Vagina (tissue), 2 donors: ENCODE results near the gene NYAP2. TPM values are rescaled to one million over a fixed set of nuclear protein-coding genes. Genes with fewer than 3 reads are reported as not detected.

Experiments
- DNase-seq, 2 donors: peaks; one replicate each; pipeline ENCODE4 v3.0.0-alpha.2; 2017; ENCODE audit errors: extremely low spot score in 2 of 2
- H3K27ac ChIP-seq: fragments of 200-600 bp; sonication (generic); one replicate; pipeline ENCODE4 v1.5.1; 2019
- H3K27me3 ChIP-seq: fragments of 200-600 bp; sonication (generic); one replicate; pipeline ENCODE4 v1.5.1; 2019
- H3K36me3 ChIP-seq, 2 donors: fragments of 200-600 bp; sonication (generic); one replicate each; pipeline ENCODE4 v1.5.1; 2017 to 2019
- H3K4me1 ChIP-seq: fragments of 200-600 bp; sonication (generic); one replicate; pipeline ENCODE4 v1.5.1; 2019
- H3K4me3 ChIP-seq, 2 donors: fragments of 200-600 bp; sonication (generic); 1 replicate in 1 of 2; 2 replicates in 1 of 2; pipeline ENCODE4 v1.5.1; 2016 to 2019
- H3K9me3 ChIP-seq: fragments of 200-600 bp; sonication (generic); one replicate; pipeline ENCODE4 v1.5.1; 2019
- POLR2A ChIP-seq, 2 donors: fragments of 450-650 bp; IDR thresholded peaks; one replicate each; pipeline ENCODE4 v1.6.1; 2017; ENCODE audit warnings: antibody characterized with exemption in 2 of 2, mild to moderate bottlenecking in 2 of 2, moderate library complexity in 2 of 2
- POLR2AphosphoS5 ChIP-seq, 2 donors: sonication (generic); formaldehyde crosslinking; IDR thresholded peaks; one replicate each; pipeline ENCODE4 v1.9.0; 2017; ENCODE audit warnings: antibody characterized with exemption in 2 of 2, mild to moderate bottlenecking in 2 of 2, low read depth in 1 of 2; ENCODE audit not compliant: insufficient read depth in 1 of 2
- intact Hi-C: fragments of 100-400 bp; cut with DNase I; formaldehyde crosslinking; loops from one replicate; pipeline ENCODE4 v1.15.1; 2023
- total RNA-seq: library from RNA; depleted of rRNA; stranded (reverse); fragments of >200 nt; gene quantifications from one replicate; pipeline ENCODE4 v1.2.3, GENCODE V29; 2016
- TF ChIP-seq, protein P1 (sequence below), 3 experiments: fragments of 450-650 bp in 2 of 3; fragments of 200-600 bp in 1 of 3; sonication (generic) in 1 of 3; IDR thresholded peaks; one replicate each; pipeline ENCODE4 v1.5.1; 2017 to 2019; ENCODE audit warnings: antibody characterized with exemption in 3 of 3, mild to moderate bottlenecking in 2 of 3, moderate library complexity in 2 of 3

The NYAP2 gene
- total RNA-seq, 1 donor from 2014 or later: 0.25 TPM

- intact Hi-C loops: no loop called here
Observed at GRCh38 chr2:225456619-225457260, 57.2 kb downstream of the NYAP2 start.

GRCh38 chr2:225457482-225457881 lies 58.0 kb downstream of the NYAP2 start:
- intact Hi-C loops: no loop called here
- TF ChIP-seq POLR2AphosphoS5 (IDR thresholded peaks at IDR 0.05; ENCODE audit: insufficient read depth in 1 of 2, low read depth in 1 of 2): no peak
- TF ChIP-seq POLR2A (IDR thresholded peaks at IDR 0.05): no peak
- TF ChIP-seq, protein P1, sequence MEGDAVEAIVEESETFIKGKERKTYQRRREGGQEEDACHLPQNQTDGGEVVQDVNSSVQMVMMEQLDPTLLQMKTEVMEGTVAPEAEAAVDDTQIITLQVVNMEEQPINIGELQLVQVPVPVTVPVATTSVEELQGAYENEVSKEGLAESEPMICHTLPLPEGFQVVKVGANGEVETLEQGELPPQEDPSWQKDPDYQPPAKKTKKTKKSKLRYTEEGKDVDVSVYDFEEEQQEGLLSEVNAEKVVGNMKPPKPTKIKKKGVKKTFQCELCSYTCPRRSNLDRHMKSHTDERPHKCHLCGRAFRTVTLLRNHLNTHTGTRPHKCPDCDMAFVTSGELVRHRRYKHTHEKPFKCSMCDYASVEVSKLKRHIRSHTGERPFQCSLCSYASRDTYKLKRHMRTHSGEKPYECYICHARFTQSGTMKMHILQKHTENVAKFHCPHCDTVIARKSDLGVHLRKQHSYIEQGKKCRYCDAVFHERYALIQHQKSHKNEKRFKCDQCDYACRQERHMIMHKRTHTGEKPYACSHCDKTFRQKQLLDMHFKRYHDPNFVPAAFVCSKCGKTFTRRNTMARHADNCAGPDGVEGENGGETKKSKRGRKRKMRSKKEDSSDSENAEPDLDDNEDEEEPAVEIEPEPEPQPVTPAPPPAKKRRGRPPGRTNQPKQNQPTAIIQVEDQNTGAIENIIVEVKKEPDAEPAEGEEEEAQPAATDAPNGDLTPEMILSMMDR (IDR thresholded peaks at IDR 0.05): no peak
- Histone ChIP-seq H3K27me3 (no peaks in the 10 kb centered on the region), H3K36me3 (no peaks in the 10 kb centered on the region), H3K9me3 (no peaks in the 10 kb centered on the region), H3K4me3 (no peak overlapping the region), H3K4me1 (no peaks in the 10 kb centered on the region), H3K27ac (no peak overlapping the region)
- DNase-seq: no peak

More at GRCh38 chr2:225456619-225457260, 57.2 kb downstream of the NYAP2 start:
- Histone ChIP-seq H3K27me3 (no peaks in the 10 kb centered on the region), H3K4me1 (no peaks in the 10 kb centered on the region), H3K9me3 (no peaks in the 10 kb centered on the region), H3K4me3 (no peak overlapping the region), H3K27ac (no peak overlapping the region), H3K36me3 (no peaks in the 10 kb centered on the region)
- TF ChIP-seq POLR2A (IDR thresholded peaks at IDR 0.05) (no peak), POLR2AphosphoS5 (IDR thresholded peaks at IDR 0.05; ENCODE audit: insufficient read depth in 1 of 2, low read depth in 1 of 2) (no peak)
- TF ChIP-seq, protein P1 (IDR thresholded peaks at IDR 0.05): no peak
- no peak for DNase-seq

DNA sequence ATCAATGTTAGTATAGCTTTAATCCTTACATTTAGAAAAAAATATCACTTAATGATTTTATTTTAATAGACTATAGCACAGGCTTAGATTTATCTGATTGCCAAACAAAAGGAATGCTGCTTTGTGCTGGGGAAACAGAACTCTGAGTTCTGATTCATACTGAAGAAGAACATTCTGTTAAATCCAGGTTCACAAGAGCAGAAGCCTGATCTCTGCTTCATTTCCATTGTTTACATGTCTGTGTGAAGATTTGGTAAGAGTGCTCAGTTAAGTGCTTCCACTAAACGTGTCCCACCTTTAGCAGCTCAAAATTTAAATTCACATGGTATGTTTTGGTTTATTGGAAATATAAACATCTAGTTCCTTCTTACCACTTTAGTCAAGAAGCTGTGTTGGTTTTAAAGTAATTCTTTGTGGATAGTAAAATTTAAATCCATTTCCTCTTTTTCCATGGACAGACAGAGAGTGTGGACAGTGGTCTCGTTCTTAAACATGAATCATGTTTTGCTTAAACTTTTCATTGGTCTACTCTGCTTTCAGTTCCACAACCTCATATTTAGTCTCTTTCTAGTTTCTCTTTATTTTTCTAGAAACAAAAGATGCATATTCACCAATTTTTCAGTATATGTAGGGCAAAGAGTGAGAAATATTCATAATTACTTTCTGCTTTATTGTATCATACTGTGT lies 59.1 kb downstream of the NYAP2 start:
- Histone ChIP-seq H3K36me3 (no peaks in the 10 kb centered on the region), H3K9me3 (no peaks in the 10 kb centered on the region), H3K27ac (no peak overlapping the region), H3K27me3 (no peaks in the 10 kb centered on the region), H3K4me3 (no peak overlapping the region), H3K4me1 (no peaks in the 10 kb centered on the region)
- TF ChIP-seq POLR2AphosphoS5 (IDR thresholded peaks at IDR 0.05; ENCODE audit: insufficient read depth in 1 of 2, low read depth in 1 of 2) (no peak), POLR2A (IDR thresholded peaks at IDR 0.05) (no peak)
- TF ChIP-seq, protein P1 (IDR thresholded peaks at IDR 0.05): no peak
- intact Hi-C loops: no loop called here
- DNase-seq: no peak

DNA sequence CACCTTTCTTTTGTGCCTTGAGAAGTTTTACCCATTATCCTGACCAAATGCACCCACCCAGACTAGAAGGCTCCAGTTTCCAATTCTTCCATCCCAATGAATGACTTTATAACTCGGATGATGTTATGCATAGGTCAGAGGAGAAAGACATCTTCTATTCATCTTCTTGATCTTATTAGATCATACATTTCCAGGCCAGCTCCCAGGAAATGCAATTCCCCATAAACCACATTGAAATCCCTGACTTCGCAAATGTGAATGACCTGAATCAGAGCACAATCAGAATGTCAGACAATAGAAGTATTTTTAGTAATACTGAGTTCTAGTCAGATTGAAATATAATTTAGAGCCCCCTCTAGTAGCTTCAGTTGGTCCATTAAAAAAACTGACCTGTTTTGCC lies 62.9 kb downstream of the NYAP2 start:
- intact Hi-C loops: no loop called here
- Histone ChIP-seq H3K9me3 (no peaks in the 10 kb centered on the region), H3K4me3 (no peak overlapping the region), H3K4me1 (no peaks in the 10 kb centered on the region), H3K27ac (no peak overlapping the region), H3K36me3 (no peaks in the 10 kb centered on the region), H3K27me3 (no peaks in the 10 kb centered on the region)
- TF ChIP-seq, protein P1 (IDR thresholded peaks at IDR 0.05): no peak
- TF ChIP-seq POLR2A (IDR thresholded peaks at IDR 0.05) (no peak), POLR2AphosphoS5 (IDR thresholded peaks at IDR 0.05; ENCODE audit: insufficient read depth in 1 of 2, low read depth in 1 of 2) (no peak)
- no peak for DNase-seq

DNA sequence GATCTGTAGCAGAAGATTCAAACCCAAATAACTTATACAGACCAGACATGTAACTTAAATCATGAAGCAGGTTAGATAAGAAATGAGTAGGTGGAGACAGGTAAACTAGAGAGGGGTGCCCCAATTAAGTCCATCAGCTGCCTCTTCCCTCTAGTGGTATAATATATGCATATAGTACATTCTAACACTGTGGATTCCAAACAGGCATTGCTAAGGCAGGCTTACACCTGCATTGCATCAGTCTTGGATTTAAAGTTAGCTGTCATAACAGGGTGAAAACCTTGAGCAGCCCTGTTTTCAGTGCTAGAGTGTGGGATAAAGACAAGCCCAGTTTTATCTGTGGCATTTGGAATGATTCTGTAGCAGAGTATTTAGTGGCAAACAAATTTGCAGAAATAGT lies 63.4 kb downstream of the NYAP2 start:
- H3K27ac ChIP-seq: no peak overlapping the region
- H3K36me3 ChIP-seq: no peaks in the 10 kb centered on the region
- H3K27me3 ChIP-seq: no peaks in the 10 kb centered on the region
- no peak for DNase-seq
- H3K4me3 ChIP-seq: no peak overlapping the region
- intact Hi-C loops: no loop called here
- no peaks in the 10 kb centered on the region for H3K9me3 ChIP-seq
- TF ChIP-seq POLR2A (IDR thresholded peaks at IDR 0.05): no peak
- no peak for TF ChIP-seq POLR2AphosphoS5 (IDR thresholded peaks at IDR 0.05; ENCODE audit: insufficient read depth in 1 of 2, low read depth in 1 of 2)
- TF ChIP-seq, protein P1 (IDR thresholded peaks at IDR 0.05): no peak
- no peaks in the 10 kb centered on the region for H3K4me1 ChIP-seq
